ENCODE measurements around the gene TFIP11. TPM values are rescaled to one million over a fixed set of nuclear protein-coding genes. Genes with fewer than 3 reads are reported as not detected.

The TFIP11 gene
- total RNA-seq, 4 donors from 2014 or later, result 20.3 to 38.3 (median 21.6) TPM

DNA sequence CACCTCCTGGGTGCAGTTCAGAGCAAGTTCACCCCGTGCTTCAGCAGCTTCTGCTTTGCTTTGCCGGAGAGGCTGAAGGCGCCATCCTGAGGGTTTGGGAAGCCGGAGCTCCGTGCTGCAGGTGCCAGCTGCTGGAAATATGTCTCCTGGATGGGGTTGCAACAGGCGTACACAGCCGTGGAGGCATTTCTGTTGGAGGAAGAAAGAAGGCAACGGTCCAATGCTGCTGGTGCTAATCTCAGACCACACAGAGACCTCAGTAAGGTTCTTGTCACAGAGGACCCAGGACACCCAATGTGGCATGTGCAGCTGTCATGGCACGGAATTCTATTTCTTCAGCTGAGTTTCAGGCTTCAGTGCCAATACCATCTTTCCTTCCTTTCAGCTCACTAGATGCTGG is 59.1 kb downstream of the TFIP11 start:
- no peaks in the 10 kb centered on the region for H3K27me3 ChIP-seq
- H3K4me3 ChIP-seq, result no peak overlapping the region
- H3K27ac ChIP-seq, result no peak overlapping the region
- TF ChIP-seq POLR2AphosphoS5 (IDR thresholded peaks at IDR 0.05), result no peak
- no peaks in the 10 kb centered on the region for H3K9me3 ChIP-seq
- peaks cover 0 to 8% (median 0%) of the 10 kb centered on the region in 3 donors for H3K4me1 ChIP-seq
- no peak for ATAC-seq
- peaks cover 0 to 74% of the 10 kb centered on the region in 2 donors for H3K36me3 ChIP-seq
- 80 to 83% methylated on average over 1 to 6 of the region's 9 CpGs for WGBS, 2 donors (ENCODE audit: low coverage in 1 of 2)

DNA sequence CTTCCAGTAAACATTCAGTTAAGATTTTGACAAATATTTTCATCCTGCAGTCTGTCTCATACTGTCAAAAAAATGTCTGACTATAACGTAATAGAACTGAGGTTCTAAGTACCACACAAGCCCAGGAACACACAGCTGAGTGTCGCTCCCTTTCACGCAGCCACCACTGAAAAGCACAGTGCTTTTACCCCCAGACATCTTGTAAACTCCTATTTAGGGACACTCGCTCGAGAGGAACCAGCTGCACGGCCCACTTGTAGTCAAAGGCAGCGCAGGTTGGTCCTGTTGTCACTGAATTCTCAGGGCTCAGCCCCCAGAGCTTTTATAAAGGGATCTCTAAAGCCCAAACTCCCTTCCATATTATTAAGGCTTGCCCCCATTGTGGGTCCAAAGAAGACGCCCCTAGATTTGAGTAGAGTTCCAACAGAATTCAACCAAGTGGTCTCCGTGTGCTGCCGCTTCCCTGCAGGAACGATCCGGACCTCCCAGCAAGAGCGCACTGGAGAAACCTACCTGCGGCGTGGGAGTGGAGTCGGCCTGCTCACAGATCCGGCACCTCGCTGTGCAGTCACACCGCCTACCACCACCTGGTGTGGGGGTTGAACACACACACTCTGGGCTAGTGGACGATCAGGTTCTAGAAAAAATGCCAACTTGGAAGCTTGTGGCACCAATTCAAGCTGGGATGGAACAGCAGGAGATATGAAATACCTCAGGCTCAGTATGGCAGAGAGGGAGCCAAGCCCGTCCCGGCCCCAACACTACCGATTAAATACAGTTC is 59.8 kb downstream of the TFIP11 start:
- Histone ChIP-seq H3K36me3 (peaks cover 0 to 66% of the 10 kb centered on the region in 2 donors), H3K9me3 (no peaks in the 10 kb centered on the region), H3K4me3 (no peak overlapping the region), H3K27me3 (no peaks in the 10 kb centered on the region), H3K4me1 (peaks cover 0 to 16% (median 0%) of the 10 kb centered on the region in 3 donors), H3K27ac (no peak overlapping the region)
- 82 to 86% methylated on average over 7 to 11 of the region's 23 CpGs for WGBS, 2 donors (ENCODE audit: low coverage in 1 of 2)
- no peak for ATAC-seq
- TF ChIP-seq, protein P1, sequence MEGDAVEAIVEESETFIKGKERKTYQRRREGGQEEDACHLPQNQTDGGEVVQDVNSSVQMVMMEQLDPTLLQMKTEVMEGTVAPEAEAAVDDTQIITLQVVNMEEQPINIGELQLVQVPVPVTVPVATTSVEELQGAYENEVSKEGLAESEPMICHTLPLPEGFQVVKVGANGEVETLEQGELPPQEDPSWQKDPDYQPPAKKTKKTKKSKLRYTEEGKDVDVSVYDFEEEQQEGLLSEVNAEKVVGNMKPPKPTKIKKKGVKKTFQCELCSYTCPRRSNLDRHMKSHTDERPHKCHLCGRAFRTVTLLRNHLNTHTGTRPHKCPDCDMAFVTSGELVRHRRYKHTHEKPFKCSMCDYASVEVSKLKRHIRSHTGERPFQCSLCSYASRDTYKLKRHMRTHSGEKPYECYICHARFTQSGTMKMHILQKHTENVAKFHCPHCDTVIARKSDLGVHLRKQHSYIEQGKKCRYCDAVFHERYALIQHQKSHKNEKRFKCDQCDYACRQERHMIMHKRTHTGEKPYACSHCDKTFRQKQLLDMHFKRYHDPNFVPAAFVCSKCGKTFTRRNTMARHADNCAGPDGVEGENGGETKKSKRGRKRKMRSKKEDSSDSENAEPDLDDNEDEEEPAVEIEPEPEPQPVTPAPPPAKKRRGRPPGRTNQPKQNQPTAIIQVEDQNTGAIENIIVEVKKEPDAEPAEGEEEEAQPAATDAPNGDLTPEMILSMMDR (IDR thresholded peaks at IDR 0.05), result no peak
- TF ChIP-seq EP300 (IDR thresholded peaks at IDR 0.05) (no peak), POLR2A (IDR thresholded peaks at IDR 0.05) (no peak), POLR2AphosphoS5 (IDR thresholded peaks at IDR 0.05) (no peak)

DNA sequence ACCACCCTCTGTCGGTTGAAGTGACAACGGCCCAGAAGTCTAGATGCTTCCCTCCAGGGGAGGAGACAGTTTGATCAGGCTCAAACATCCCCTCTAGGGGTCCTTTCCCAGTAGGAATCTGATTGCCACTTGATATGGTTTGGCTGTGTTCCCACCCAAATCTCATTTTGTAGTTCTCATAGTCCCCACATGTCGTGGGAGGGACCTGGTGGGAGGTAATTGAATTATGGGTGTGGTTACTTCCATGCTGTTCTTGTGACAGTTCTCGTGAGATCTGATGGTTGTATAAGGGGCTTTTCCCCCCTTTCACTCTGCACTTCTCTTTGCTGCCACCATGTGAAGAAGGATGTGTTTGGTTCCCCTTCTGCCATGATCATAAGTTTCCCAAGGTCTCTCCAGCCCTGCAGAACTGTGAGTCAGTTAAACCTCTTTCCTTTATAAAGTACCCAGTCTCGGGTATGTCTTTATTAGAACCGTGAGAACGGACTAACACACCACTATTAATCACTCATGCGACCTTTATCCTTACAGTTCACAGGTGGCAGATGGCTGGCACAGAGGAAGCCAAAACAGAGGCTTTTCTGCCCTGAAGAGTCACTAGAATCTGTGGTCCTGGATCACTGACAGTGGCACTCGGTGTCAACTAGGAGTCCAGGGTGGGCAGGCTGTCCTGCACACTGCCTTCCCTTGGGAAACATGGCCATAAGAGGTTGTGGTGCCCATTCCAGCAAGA is 61.7 kb downstream of the TFIP11 start:
- no peak overlapping the region for H3K4me3 ChIP-seq
- no peaks in the 10 kb centered on the region for H3K27me3 ChIP-seq
- ATAC-seq, result no peak
- H3K36me3 ChIP-seq, result peaks cover 0 to 48% of the 10 kb centered on the region in 2 donors
- H3K9me3 ChIP-seq, result no peaks in the 10 kb centered on the region
- TF ChIP-seq, protein P1 (IDR thresholded peaks at IDR 0.05), result no peak
- TF ChIP-seq EP300 (IDR thresholded peaks at IDR 0.05), result no peak
- TF ChIP-seq POLR2A (IDR thresholded peaks at IDR 0.05), result no peak
- no peak for TF ChIP-seq POLR2AphosphoS5 (IDR thresholded peaks at IDR 0.05)
- no peak overlapping the region for H3K27ac ChIP-seq
- peaks cover 0 to 22% (median 0%) of the 10 kb centered on the region in 3 donors for H3K4me1 ChIP-seq
- WGBS, 2 donors (ENCODE audit: low coverage in 1 of 2), result 82 to 86% methylated on average over 3 to 6 of the region's 9 CpGs

DNA sequence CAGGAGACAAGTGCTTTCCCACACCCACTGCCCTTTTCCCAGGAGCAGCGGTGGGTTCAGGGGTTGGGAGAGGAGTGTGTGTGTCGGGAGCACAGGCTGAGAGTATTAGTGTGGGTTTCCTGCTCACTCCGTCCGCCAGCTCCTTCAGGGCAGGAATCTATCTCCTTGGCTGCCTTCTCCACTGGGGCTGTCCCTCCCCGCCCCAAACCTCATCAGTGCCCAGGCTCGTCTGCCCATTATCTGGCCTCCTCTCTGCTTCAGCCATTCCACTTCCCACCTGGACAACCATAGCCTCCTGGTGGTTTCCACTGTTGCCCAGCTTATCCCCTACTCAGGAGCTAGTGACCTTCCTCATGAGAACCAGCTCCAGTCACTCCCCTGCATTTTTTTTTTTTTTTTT is 63.3 kb downstream of the TFIP11 start:
- 62 to 65% methylated on average over 5 of the region's 6 CpGs for WGBS, 2 donors (ENCODE audit: low coverage in 1 of 2)
- Histone ChIP-seq H3K9me3 (no peaks in the 10 kb centered on the region), H3K27ac (no peak overlapping the region), H3K36me3 (peaks cover 0 to 43% of the 10 kb centered on the region in 2 donors), H3K27me3 (no peaks in the 10 kb centered on the region), H3K4me3 (no peak overlapping the region), H3K4me1 (peaks cover 0 to 22% (median 0%) of the 10 kb centered on the region in 3 donors)
- no peak for ATAC-seq
- TF ChIP-seq POLR2AphosphoS5 (IDR thresholded peaks at IDR 0.05) (no peak), EP300 (IDR thresholded peaks at IDR 0.05) (no peak), POLR2A (IDR thresholded peaks at IDR 0.05) (no peak)
- TF ChIP-seq, protein P1 (IDR thresholded peaks at IDR 0.05), result no peak

DNA sequence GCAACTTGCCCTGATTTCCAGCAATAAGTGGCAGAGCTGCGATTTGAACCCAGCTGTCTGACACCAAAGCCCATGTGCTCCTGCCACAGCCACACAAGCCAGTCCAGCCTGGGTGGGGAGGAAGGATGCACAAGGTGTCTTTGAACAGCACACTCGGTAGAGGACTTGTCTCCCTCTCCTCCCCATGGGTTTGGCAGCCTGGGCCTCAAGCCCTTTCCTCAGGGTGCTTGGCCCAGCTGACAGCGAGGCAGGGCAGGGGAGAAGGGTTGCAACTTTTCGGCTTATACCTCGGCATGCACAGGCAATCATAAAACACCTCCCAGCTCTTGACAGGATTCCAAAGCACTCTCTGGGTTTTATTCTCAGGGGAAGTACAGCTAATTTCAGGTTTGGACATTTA is 63.9 kb downstream of the TFIP11 start:
- Histone ChIP-seq H3K4me3 (no peak overlapping the region), H3K9me3 (no peaks in the 10 kb centered on the region), H3K27ac (no peak overlapping the region), H3K27me3 (no peaks in the 10 kb centered on the region), H3K4me1 (peaks cover 0 to 22% (median 0%) of the 10 kb centered on the region in 3 donors), H3K36me3 (peaks cover 0 to 39% of the 10 kb centered on the region in 2 donors)
- WGBS, 2 donors (ENCODE audit: low coverage in 1 of 2), result 60 to 100% methylated on average over 1 to 2 of the region's 5 CpGs
- ATAC-seq, result no peak
- TF ChIP-seq POLR2AphosphoS5 (IDR thresholded peaks at IDR 0.05) (no peak), POLR2A (IDR thresholded peaks at IDR 0.05) (no peak), EP300 (IDR thresholded peaks at IDR 0.05) (no peak)
- TF ChIP-seq, protein P1 (IDR thresholded peaks at IDR 0.05), result no peak
